ENCODE data around the gene PRRX1.

Gene PRRX1

DNA sequence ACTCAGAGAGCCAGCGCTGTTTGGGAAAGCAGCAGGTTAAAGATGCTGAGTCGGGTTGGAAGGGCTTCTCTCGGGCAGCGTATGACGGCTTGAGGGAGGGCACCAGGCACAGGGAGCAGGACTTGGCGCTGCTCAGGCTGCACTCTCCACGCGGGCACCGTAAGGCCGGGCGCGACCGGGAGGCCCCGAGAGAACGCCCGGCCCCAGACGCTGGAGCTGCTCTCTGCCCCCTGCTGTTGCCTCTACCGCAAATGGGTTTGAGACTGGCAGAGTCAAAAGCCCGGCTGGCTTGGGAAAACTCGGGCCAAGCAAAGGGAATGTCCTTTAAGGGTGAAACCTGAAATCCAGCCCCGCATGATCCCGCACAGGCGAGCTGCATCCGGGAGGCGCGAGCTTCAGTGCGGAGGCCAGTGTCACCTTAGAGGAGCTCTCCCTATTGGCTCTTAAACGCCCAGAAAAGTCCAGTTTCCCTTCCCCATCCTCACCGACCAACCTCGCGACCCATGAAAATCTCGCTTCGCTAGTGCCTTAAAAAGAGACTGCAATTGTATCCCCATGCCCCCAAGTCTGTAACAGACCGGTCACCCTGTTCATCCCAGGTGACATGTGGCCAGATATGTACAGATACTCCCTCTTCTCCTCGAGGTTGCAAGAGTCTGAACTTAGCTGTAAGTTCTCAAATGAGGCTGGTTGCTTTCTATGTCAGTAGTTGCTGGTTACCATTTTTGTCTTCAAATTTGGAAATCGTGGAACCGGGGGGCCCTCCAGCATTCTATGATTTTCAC, 1.1 kb downstream of the PRRX1 start:
- no peak for DNase-seq (ENCODE audit: low read depth in 3 of 3, low spot score in 1 of 3)

DNA sequence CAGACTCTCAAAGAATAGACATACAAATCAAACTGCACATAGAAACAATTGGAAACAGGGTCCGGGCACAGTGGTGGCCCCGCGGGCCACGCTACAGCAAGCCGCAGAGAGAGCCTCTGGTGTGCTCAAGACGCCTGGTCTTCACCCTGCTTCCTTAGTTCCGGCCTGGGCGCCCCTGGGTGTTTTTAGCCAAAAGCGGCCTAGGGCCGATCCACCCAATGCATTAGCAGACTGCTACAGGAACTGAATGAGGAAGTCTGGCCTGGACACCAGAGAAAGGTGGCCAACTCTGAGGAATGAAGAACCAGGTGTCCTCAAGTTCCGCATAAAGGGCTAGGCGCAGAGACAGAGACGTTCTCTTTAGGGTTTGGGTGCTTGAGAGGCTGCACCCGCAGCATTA, 1.7 kb downstream of the PRRX1 start:
- DNase-seq (ENCODE audit: low read depth in 3 of 3, low spot score in 1 of 3) = no peak

DNA sequence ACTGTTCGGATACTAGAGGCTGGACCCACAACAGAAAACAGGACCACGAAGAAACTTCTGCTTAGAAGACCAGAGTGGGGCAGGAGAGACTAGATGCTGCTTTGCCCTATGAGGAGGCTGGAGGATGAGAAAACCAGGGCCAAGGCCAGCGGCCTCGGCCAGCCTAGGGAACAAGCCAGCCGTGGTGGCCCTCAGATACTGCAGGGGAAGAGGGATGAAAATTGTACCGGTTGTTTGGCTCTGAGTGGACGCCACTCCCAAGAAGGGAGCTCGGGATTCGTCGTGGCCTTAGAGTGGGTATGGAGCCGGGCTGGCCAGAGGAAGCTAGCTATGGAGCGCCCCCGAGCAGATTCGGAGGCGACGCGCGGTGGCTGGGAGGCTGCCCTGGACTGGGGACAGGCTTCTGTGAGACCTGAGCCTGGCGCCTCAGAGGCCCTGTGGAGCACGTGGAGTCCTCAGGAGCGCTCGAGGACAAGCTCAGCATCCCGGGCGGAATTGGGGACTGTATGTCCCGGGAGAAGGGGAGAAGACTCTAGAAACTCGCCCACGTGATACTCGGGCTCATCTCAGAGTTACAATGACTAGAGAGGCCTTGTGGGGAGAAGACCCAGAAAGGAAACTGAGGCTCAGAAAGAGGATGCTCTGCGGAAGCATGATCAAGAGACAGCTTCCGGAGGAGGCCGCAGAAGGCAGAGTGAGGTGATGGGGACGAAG, 2.8 kb downstream of the PRRX1 start:
- no peak for DNase-seq (ENCODE audit: low read depth in 3 of 3, low spot score in 1 of 3)

DNA sequence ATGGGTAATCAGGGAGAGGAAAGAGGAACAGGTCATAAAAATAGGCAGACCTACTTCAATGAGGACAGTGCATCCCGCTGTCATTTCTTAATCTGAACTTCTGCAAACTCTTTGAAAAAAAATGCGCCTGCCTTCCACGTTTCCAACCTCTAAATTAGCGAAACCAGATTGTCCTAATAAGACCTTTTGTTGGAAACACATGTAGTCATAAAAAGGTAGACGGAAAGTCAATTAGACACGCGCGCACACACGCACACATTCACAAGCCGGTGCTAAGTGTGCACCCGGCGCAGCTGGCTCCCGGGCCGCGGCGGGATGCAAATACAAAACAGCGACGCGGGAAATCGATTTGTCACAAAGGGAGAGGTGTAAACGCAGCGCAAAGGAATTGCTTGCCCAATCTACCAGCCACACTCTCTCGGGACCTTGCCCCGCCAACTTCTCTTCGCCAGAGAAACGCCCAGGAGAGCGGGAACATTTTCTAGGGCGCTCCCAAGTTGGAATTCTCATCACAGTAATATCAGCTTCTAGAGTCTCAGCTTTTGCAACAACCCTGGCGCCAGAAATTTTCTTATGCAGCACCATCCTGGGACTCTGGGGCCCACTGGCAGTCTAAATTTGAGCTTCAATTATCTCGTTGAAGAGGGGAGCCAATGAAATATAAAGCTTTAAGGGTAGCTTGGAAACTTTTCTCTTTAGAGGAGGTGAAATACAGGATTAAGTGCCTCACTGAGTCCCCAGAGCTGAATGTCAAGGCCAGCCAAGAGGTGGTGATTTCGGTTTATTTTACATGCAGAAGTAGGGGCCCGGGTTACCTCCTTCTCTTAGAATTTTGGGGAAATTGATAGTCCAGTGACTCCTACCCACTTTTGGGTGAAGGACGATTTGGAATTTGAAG, 4.5 kb downstream of the PRRX1 start:
- DNase-seq (ENCODE audit: low read depth in 3 of 3, low spot score in 1 of 3) = no peak

GRCh38 chr1:170669107-170669445, 5.1 kb downstream of the PRRX1 start:
- DNase-seq (ENCODE audit: low read depth in 3 of 3, low spot score in 1 of 3) = no peak

- DNase-seq (ENCODE audit: low read depth in 3 of 3, low spot score in 1 of 3) = no peak
Measured at GRCh38 chr1:170669586-170670530, 5.9 kb downstream of the PRRX1 start.

- no peak for DNase-seq (ENCODE audit: low read depth in 3 of 3, low spot score in 1 of 3)
Measured at GRCh38 chr1:170670802-170671628, 7.1 kb downstream of the PRRX1 start.

GRCh38 chr1:170671629-170671963, 7.7 kb downstream of the PRRX1 start:
- DNase-seq (ENCODE audit: low read depth in 3 of 3, low spot score in 1 of 3) = no peak

DNA sequence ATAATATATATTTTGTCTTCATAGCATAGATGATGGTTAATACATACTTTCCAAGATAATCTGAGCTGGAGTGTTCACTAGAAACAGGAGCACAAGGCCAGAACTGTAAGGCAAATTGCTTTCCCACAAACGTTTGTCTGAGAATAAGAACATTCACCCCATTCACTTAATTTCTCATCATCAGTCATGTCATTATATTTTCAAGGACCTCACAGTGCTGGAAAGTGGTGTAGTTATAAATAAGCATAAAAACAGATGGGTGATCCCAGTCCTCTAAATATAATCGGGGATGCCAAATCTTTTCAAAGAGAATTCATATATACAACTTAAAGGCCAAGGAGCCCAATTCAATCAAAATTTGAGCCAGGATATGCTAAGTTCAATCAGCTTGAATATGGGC, 8.4 kb downstream of the PRRX1 start:
- DNase-seq (ENCODE audit: low read depth in 3 of 3, low spot score in 1 of 3) = no peak

- no peak for DNase-seq (ENCODE audit: low read depth in 3 of 3, low spot score in 1 of 3)
Measured at GRCh38 chr1:170674239-170674638, 10.3 kb downstream of the PRRX1 start.

DNA sequence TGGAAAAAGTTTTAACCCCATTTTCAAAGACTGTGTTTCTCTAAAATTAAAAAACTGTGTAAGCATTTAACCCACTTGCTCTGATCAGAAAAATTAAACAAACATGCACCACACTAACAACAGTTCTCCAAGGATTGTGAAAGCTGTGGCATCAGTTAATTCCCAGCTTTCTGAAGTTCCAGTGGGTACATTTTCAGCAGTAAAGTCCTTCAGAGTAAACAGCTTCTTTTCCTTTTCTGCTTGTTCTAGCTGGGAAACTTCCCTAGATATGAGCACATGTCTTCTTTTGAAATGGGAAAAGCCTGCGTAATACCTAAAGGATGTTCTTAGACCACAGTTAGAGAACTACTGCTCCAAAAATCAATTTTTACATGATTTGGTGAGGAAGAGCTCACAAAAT, 11.1 kb downstream of the PRRX1 start:
- no peak for DNase-seq (ENCODE audit: low read depth in 3 of 3, low spot score in 1 of 3)

DNA sequence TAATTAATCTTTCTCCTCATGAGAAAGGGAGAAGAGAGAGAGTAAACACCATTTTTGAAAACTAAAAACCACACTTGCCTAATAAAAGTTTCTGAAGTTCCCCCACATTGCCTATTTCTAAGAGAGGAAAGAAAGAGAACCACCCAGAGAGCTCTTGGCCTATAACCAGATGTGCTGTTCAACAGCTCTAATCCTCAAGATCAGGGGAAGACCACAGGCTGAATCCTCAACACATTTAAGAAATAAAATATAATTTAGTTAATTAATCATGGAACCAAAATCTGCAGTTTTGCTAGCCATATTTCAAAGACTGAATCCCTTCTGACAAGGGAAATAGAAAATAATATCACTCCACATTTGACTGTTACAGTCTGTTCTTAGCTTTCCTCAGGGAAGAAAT, 11.9 kb downstream of the PRRX1 start:
- DNase-seq (ENCODE audit: low read depth in 3 of 3, low spot score in 1 of 3) = no peak

- DNase-seq (ENCODE audit: low read depth in 3 of 3, low spot score in 1 of 3) = no peak
Measured at GRCh38 chr1:170676628-170677027, 12.7 kb downstream of the PRRX1 start.

- DNase-seq (ENCODE audit: low read depth in 3 of 3, low spot score in 1 of 3) = no peak
Measured at GRCh38 chr1:170678027-170678600, 14.2 kb downstream of the PRRX1 start.

DNA sequence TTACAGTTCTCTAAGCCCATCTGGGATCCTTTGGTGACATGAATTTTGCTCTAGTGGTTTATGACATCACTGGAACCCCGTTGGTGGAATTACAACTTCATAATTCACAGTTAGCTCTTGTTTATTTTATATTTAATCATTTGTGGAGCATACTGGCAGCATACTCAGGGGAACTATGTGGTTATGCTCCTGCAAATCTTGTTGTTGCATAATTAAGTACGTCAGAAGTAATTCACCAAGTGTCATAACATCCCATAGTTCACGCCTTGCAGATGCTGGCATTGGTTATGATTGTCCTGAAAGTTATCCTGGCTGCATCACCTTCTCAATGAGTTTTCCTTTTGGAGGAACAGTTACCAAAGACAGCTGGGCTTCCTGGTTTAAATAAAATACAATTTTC, 16.5 kb downstream of the PRRX1 start:
- no peak for DNase-seq (ENCODE audit: low read depth in 3 of 3, low spot score in 1 of 3)

- no peak for DNase-seq (ENCODE audit: low read depth in 3 of 3, low spot score in 1 of 3)
Measured at GRCh38 chr1:170682169-170682568, 18.2 kb downstream of the PRRX1 start.

- no peak for DNase-seq (ENCODE audit: low read depth in 3 of 3, low spot score in 1 of 3)
Measured at GRCh38 chr1:170682809-170683208, 18.9 kb downstream of the PRRX1 start.

- DNase-seq (ENCODE audit: low read depth in 3 of 3, low spot score in 1 of 3) = no peak
Measured at GRCh38 chr1:170685166-170685565, 21.2 kb downstream of the PRRX1 start.

DNA sequence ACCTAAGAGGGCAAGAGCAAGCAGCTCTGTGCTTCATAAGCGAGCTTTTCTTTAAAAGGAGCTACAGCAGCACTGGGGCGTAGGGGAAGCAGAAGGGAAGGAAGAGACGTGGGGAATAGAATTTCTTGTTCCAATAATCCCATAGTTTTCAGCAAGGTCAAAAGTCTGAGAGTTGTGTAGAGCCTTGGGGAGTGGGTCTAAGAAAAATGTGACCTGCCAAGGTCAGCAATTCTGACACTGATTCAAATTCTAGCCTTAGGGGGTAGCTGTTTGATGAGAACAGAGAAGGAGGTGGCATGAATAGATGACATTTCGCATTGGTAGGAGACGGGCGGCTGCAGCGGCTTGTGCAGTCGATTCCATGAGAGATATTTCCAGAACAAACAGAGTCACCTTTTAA, 22.4 kb downstream of the PRRX1 start:
- no peak for DNase-seq (ENCODE audit: low read depth in 3 of 3, low spot score in 1 of 3)

DNA sequence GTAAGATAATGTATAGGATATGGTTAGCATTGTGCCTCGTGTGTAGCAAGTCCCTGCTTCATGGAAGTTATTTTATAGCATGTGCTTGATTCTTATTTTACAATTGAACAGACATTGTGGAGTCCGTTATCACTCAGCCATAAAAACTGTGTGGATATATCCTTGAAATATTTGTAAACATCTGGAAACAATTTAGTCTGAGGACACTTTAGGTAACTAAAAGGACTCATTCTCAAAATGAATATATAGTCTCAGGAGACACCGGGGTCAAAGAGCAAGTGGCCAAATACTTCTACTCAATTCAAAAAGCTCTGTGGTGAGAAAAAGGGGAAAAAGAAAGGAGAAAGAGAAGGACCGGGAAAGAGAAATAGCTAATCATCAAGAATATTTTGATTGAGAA, 23.7 kb downstream of the PRRX1 start:
- no peak for DNase-seq (ENCODE audit: low read depth in 3 of 3, low spot score in 1 of 3)
